Sigmoid colon (tissue), 4 donors: ENCODE measurements around the gene PPM1F.

Experiments used
- CTCF ChIP-seq, 4 experiments: fragments of 450-650 bp in 3 of 4; fragments of 200-600 bp in 1 of 4; IDR thresholded peaks; one replicate each; pipeline ENCODE4 v1.5.1; 2016 to 2019; ENCODE audit warnings: antibody characterized with exemption in 4 of 4, mild to moderate bottlenecking in 3 of 4, moderate library complexity in 2 of 4
- POLR2A ChIP-seq, 2 donors: fragments of 450-650 bp; IDR thresholded peaks; one replicate each; pipeline ENCODE4 v1.6.1; 2016; ENCODE audit warnings: antibody characterized with exemption in 2 of 2, mild to moderate bottlenecking in 2 of 2, moderate library complexity in 2 of 2
- POLR2AphosphoS5 ChIP-seq, 4 donors: sonication (generic); formaldehyde crosslinking; IDR thresholded peaks; one replicate each; pipeline ENCODE4 v1.6.1; 2017; ENCODE audit warnings: antibody characterized with exemption in 4 of 4

- TF ChIP-seq CTCF (IDR thresholded peaks at IDR 0.05) = no peak
- no peak for TF ChIP-seq POLR2A (IDR thresholded peaks at IDR 0.05)
- no peak for TF ChIP-seq POLR2AphosphoS5 (IDR thresholded peaks at IDR 0.05)
Observed at GRCh38 chr22:21933413-21933812, 19.2 kb downstream of the PPM1F start.
